Vagina (tissue), 2 donors: ENCODE data around the gene ATP5F1E.

ENCODE experiments used
- POLR2A ChIP-seq, 2 donors: fragments of 450-650 bp; IDR thresholded peaks; one replicate each; pipeline ENCODE4 v1.6.1; 2017; ENCODE audit warnings: antibody characterized with exemption in 2 of 2, mild to moderate bottlenecking in 2 of 2, moderate library complexity in 2 of 2
- POLR2AphosphoS5 ChIP-seq, 2 donors: sonication (generic); formaldehyde crosslinking; IDR thresholded peaks; one replicate each; pipeline ENCODE4 v1.9.0; 2017; ENCODE audit warnings: antibody characterized with exemption in 2 of 2, mild to moderate bottlenecking in 2 of 2, low read depth in 1 of 2; ENCODE audit not compliant: insufficient read depth in 1 of 2
- TF ChIP-seq, protein P1 (sequence below), 3 experiments: fragments of 450-650 bp in 2 of 3; fragments of 200-600 bp in 1 of 3; sonication (generic) in 1 of 3; IDR thresholded peaks; one replicate each; pipeline ENCODE4 v1.5.1; 2017 to 2019; ENCODE audit warnings: antibody characterized with exemption in 3 of 3, mild to moderate bottlenecking in 2 of 3, moderate library complexity in 2 of 3

DNA sequence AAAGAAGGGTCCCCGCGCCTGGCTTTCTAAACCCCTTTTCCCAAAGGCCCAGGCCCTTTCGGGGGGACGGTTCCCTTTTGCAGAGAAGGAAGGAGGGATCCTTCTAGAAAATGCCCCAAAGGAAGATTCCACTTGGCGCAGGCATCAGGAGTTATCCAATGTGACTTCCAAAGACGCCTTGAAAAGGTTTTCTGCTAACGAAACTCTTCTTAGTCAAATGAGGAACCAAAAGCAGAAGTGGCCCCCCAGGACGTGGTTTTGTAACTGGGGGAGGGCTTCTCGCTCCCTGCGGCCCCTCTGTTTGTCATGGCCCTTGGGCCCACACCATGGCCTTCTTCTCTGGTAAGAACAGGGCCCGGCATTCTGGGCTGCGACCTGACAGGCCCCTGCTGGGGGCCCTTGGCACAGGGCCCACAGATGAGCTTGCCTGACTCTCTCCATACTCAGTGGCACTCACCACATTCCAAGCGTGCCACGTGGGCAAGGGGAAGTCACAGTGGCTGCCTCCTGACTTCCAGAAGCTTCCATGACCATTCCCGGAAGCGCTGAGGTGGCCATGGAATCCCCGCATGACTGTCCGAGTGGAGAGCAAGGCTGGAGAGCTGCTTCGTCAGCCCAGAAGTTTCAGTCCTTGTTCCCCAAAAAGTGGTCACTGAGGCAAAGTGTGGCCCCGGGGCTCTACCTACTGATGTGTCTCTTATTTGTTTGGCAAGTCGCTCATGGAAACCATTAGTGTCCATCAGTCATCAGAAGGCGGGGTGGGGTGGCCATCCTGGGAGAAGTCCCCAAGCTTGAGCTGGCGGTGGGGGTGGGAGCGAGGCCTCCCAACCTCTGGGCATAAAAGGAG lies 24.2 kb downstream of the ATP5F1E start:
- TF ChIP-seq, protein P1, sequence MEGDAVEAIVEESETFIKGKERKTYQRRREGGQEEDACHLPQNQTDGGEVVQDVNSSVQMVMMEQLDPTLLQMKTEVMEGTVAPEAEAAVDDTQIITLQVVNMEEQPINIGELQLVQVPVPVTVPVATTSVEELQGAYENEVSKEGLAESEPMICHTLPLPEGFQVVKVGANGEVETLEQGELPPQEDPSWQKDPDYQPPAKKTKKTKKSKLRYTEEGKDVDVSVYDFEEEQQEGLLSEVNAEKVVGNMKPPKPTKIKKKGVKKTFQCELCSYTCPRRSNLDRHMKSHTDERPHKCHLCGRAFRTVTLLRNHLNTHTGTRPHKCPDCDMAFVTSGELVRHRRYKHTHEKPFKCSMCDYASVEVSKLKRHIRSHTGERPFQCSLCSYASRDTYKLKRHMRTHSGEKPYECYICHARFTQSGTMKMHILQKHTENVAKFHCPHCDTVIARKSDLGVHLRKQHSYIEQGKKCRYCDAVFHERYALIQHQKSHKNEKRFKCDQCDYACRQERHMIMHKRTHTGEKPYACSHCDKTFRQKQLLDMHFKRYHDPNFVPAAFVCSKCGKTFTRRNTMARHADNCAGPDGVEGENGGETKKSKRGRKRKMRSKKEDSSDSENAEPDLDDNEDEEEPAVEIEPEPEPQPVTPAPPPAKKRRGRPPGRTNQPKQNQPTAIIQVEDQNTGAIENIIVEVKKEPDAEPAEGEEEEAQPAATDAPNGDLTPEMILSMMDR (IDR thresholded peaks at IDR 0.05): no peak
- TF ChIP-seq POLR2A (IDR thresholded peaks at IDR 0.05) (no peak), POLR2AphosphoS5 (IDR thresholded peaks at IDR 0.05; ENCODE audit: insufficient read depth in 1 of 2, low read depth in 1 of 2) (peak in 1 of 2 donors; percentile 16)
